ENCODE measurements around the gene APBA2. TPM values are rescaled to one million over a fixed set of nuclear protein-coding genes. Genes with fewer than 3 reads are reported as not detected.

APBA2 gene
- total and polyA plus RNA-seq, 3 donors from 2014 or later, result 18.5 to 37.7 (median 29.5) TPM

- H3K27ac ChIP-seq, result no peak overlapping the region
- intact Hi-C loops (cut with DNase I; ENCODE audit: low total_unique reads), result no loop called here
- no peaks in the 10 kb centered on the region for H3K27me3 ChIP-seq
- H3K9me3 ChIP-seq, result no peaks in the 10 kb centered on the region
- TF ChIP-seq, protein P1, sequence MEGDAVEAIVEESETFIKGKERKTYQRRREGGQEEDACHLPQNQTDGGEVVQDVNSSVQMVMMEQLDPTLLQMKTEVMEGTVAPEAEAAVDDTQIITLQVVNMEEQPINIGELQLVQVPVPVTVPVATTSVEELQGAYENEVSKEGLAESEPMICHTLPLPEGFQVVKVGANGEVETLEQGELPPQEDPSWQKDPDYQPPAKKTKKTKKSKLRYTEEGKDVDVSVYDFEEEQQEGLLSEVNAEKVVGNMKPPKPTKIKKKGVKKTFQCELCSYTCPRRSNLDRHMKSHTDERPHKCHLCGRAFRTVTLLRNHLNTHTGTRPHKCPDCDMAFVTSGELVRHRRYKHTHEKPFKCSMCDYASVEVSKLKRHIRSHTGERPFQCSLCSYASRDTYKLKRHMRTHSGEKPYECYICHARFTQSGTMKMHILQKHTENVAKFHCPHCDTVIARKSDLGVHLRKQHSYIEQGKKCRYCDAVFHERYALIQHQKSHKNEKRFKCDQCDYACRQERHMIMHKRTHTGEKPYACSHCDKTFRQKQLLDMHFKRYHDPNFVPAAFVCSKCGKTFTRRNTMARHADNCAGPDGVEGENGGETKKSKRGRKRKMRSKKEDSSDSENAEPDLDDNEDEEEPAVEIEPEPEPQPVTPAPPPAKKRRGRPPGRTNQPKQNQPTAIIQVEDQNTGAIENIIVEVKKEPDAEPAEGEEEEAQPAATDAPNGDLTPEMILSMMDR (IDR thresholded peaks at IDR 0.05), result no peak
- no peaks in the 10 kb centered on the region for H3K36me3 ChIP-seq (ENCODE audit: low read depth, missing control alignments)
- no peaks in the 10 kb centered on the region for H3K4me1 ChIP-seq
- DNase-seq, result no peak
- no peak overlapping the region for H3K4me3 ChIP-seq
These were observed 81.3 kb downstream of the APBA2 start for GRCh38 chr15:28967066-28967465.

DNA sequence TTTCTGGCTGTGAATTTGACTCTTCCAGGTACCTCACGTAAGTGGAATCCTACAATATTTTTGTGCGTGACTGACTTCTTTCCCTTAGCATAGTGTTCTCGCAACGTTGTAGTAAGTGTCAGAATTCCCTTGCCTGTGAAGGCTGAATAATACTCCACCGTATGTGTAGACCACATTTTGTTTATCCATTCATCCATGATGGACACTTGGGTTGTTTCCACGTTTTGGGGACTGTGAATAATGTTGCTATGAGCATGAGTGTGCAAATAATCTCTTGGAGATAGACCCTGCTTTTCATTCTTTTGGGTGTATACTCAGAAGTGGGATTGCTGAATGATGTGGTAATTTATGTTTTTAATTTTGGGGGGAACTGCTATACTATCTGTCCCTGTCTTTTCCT, 82.2 kb downstream of the APBA2 start:
- Histone ChIP-seq H3K4me1 (no peaks in the 10 kb centered on the region), H3K27ac (no peak overlapping the region), H3K9me3 (no peaks in the 10 kb centered on the region), H3K4me3 (no peak overlapping the region), H3K36me3 (ENCODE audit: low read depth, missing control alignments) (no peaks in the 10 kb centered on the region), H3K27me3 (no peaks in the 10 kb centered on the region)
- no peak for TF ChIP-seq POLR2A (IDR thresholded peaks at IDR 0.05)
- TF ChIP-seq, protein P1 (IDR thresholded peaks at IDR 0.05), result no peak
- WGBS, 2 donors, result 89 to 96% methylated on average over 6 of the region's 6 CpGs
- intact Hi-C loops (cut with DNase I; ENCODE audit: low total_unique reads), result no loop called here
- DNase-seq, result no peak

DNA sequence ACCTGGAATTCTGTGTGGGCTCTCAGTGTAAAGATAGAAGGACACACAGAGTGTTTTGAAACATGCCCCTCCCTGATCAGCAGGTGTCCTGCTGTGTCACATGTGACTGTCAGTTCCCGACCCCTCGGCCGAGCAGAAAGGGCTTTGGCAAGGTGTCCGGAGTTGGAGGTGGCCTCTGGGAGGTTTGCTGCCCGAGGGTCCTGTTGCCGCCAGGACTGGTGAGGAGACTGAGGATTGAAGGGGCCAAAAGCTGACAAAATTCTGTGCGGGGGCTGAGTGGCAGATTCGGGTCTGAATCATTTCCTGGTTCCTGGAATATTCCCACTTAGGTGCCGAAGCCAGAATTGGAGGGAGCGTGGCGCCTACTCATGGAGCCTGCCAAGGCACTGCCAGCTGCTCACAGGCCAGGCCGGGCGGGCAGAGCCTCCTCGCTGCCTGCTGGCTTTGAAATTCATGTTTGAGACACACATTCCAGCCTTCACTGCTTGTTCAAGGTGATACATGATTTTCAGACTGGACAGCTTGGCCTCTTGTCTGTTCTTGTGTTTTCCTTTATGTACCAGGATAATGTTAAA, 83.8 kb downstream of the APBA2 start:
- TF ChIP-seq POLR2A (IDR thresholded peaks at IDR 0.05), result no peak
- TF ChIP-seq, protein P1 (IDR thresholded peaks at IDR 0.05), result no peak
- Histone ChIP-seq H3K4me3 (no peak overlapping the region), H3K4me1 (no peaks in the 10 kb centered on the region), H3K27ac (no peak overlapping the region), H3K36me3 (ENCODE audit: low read depth, missing control alignments) (no peaks in the 10 kb centered on the region), H3K9me3 (no peaks in the 10 kb centered on the region), H3K27me3 (no peaks in the 10 kb centered on the region)
- 91 to 97% methylated on average over 14 of the region's 14 CpGs for WGBS, 2 donors
- intact Hi-C loops (cut with DNase I; ENCODE audit: low total_unique reads), result no loop called here
- DNase-seq, result no peak

DNA sequence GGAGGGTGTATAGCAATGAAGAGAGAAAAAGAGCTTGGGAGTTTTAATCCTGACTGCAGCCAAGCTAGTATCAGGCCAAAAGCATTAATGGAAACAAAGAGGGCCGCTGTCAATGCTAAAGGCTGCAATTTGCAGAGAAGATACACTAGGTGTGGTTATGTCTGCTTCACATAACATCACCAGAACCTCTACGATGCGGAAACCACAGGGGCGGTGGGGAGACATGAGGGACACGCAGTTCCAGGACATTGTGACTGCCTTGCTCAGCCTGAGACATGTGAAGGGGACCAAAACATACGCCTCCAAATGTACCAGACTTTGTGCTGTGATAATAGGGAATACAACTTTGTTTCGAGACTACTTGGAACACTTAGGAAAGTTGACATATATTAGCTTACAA, 88.4 kb downstream of the APBA2 start:
- TF ChIP-seq, protein P1 (IDR thresholded peaks at IDR 0.05), result no peak
- no peak for TF ChIP-seq POLR2A (IDR thresholded peaks at IDR 0.05)
- 91 to 94% methylated on average over 7 of the region's 7 CpGs for WGBS, 2 donors
- H3K9me3 ChIP-seq, result no peaks in the 10 kb centered on the region

GRCh38 chr15:28975766-28976179, 90.0 kb downstream of the APBA2 start:
- Histone ChIP-seq H3K4me3 (no peak overlapping the region), H3K27me3 (no peaks in the 10 kb centered on the region), H3K9me3 (no peaks in the 10 kb centered on the region), H3K4me1 (no peaks in the 10 kb centered on the region), H3K36me3 (ENCODE audit: low read depth, missing control alignments) (no peaks in the 10 kb centered on the region), H3K27ac (no peak overlapping the region)
- DNase-seq, result peak; percentile 69
- intact Hi-C loops (cut with DNase I; ENCODE audit: low total_unique reads), result no loop called here
- TF ChIP-seq, protein P1 (IDR thresholded peaks at IDR 0.05), result peak; percentile 27 to 75 (median 51)
- no peak for TF ChIP-seq POLR2A (IDR thresholded peaks at IDR 0.05)
- 28 to 34% methylated on average over 2 of the region's 2 CpGs for WGBS, 2 donors

More for the DNA sequence above, 88.4 kb downstream of the APBA2 start:
- no peaks in the 10 kb centered on the region for H3K36me3 ChIP-seq (ENCODE audit: low read depth, missing control alignments)
- H3K4me1 ChIP-seq, result no peaks in the 10 kb centered on the region
- DNase-seq, result no peak
- H3K4me3 ChIP-seq, result no peak overlapping the region
- intact Hi-C loops (cut with DNase I; ENCODE audit: low total_unique reads), result no loop called here
- no peaks in the 10 kb centered on the region for H3K27me3 ChIP-seq
- no peak overlapping the region for H3K27ac ChIP-seq
